ENCODE results near the gene FAM168B. TPM values are rescaled to one million over a fixed set of nuclear protein-coding genes. Genes with fewer than 3 reads are reported as not detected.

The FAM168B gene
- total RNA-seq, 4 donors from 2014 or later: 77.7 to 88.7 (median 79.8) TPM

DNA sequence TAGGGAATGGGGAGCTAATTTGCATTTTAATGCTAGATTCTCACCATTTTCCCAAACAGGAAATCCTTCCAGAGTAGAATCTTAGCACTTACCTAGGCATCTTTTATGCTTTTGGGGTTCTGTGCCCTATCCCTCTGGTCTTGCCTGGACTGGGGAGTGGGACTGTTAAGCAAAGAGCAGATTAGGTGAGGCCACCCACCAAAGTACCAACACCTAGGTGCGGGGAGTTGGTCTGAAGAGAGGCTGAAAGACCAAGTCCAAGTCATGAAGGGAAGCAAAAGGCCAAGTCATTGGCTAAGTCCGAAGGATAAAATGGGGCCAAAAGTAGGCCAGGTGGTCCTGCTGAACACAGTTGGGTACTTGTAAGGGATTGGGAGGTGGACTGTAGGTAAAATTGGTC, 86.7 kb downstream of the FAM168B start:
- intact Hi-C loops (cut with DNase I): no loop called here
- no peak for DNase-seq
- Histone ChIP-seq H3K4me1 (no peaks in the 10 kb centered on the region), H3K36me3 (peaks cover 0 to 7% (median 0%) of the 10 kb centered on the region in 3 donors), H3K27me3 (no peaks in the 10 kb centered on the region), H3K9me3 (no peaks in the 10 kb centered on the region), H3K4me3 (no peak overlapping the region), H3K27ac (no peak overlapping the region)
- TF ChIP-seq, protein P1, sequence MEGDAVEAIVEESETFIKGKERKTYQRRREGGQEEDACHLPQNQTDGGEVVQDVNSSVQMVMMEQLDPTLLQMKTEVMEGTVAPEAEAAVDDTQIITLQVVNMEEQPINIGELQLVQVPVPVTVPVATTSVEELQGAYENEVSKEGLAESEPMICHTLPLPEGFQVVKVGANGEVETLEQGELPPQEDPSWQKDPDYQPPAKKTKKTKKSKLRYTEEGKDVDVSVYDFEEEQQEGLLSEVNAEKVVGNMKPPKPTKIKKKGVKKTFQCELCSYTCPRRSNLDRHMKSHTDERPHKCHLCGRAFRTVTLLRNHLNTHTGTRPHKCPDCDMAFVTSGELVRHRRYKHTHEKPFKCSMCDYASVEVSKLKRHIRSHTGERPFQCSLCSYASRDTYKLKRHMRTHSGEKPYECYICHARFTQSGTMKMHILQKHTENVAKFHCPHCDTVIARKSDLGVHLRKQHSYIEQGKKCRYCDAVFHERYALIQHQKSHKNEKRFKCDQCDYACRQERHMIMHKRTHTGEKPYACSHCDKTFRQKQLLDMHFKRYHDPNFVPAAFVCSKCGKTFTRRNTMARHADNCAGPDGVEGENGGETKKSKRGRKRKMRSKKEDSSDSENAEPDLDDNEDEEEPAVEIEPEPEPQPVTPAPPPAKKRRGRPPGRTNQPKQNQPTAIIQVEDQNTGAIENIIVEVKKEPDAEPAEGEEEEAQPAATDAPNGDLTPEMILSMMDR (IDR thresholded peaks at IDR 0.05): no peak
- no peak for TF ChIP-seq POLR2A (IDR thresholded peaks at IDR 0.05)
- WGBS, 2 donors: 86 to 100% methylated on average over 2 of the region's 2 CpGs

DNA sequence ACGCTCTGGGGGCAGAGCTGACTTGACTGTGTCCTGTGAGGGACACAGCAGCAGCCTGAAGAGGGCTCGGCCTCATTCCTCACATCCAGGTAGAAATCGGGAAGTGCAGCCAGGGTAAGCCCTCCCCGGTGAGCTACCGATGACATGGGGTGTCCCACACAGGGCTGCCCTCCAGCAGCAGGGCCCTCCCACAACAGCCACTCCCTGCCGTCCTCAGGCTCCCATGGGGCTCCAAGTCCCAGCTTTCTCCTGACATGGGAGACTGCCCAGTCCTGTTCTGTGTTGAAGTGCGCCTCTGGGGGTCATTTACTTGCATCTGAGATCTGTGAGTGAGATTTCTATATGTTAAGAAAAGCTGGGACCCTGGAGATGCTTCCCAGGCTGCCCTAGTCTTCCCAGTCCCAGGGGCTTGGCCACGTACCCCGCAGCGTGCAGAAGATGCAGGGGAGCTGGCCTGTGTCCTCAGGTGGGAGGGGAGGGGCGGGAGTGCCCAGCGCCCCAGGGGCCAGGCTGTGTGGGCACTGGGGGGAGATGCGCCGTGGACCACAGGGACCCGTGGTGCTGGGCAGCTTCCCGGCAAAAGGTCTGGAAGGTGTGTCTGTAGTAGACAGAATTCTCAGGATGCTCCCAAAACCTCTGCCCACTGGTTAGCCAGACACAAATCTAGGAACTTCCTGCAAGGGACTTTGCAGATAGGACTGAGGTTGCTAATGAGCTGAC, 87.9 kb downstream of the FAM168B start:
- 79 to 89% methylated on average over 3 to 9 of the region's 16 CpGs for WGBS, 2 donors
- Histone ChIP-seq H3K27ac (no peak overlapping the region), H3K27me3 (no peaks in the 10 kb centered on the region), H3K4me3 (no peak overlapping the region), H3K9me3 (no peaks in the 10 kb centered on the region), H3K36me3 (peaks cover 0 to 7% (median 0%) of the 10 kb centered on the region in 3 donors), H3K4me1 (no peaks in the 10 kb centered on the region)
- no peak for DNase-seq
- no peak for TF ChIP-seq POLR2A (IDR thresholded peaks at IDR 0.05)
- TF ChIP-seq, protein P1 (IDR thresholded peaks at IDR 0.05): no peak
- intact Hi-C loops (cut with DNase I): no loop called here

DNA sequence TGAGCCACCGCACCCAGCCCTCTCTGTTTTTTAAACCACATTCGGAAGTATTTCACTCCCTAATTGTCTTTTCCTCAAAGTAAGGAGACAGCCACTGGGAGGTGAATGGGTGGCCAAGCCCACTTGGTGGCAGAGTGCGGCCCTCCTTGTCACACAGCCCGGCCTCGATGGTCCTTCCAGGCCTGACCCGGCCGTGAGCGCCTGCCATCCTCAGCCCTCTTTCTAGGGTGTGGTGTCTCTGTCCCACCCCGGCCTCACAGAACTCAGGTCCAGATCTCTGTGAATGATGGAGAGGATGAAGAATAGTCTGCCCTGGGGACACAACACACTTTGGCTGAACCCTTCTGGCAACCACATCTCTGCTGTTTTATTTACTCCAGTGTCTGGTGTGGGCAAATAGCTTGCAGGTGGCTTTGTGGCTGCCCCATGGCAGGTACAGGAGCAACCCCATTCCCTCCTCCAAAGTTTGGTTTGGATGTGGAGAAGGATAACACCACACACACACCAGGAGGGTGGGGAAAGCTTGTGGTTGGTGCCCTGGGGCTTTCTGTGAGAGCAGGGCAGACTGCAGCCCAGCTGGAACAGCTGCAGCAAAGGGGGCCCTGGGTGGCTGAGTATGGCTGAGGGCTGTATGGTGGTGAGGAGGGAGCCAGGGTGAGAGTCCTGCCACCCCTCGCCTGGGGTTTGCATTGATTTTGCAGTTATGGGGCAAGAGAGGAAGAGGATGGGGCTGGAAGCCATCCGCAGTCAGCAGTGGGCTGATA, 88.6 kb downstream of the FAM168B start:
- Histone ChIP-seq H3K4me1 (no peaks in the 10 kb centered on the region), H3K9me3 (no peaks in the 10 kb centered on the region), H3K27me3 (no peaks in the 10 kb centered on the region), H3K36me3 (peaks cover 0 to 7% (median 0%) of the 10 kb centered on the region in 3 donors), H3K27ac (no peak overlapping the region), H3K4me3 (no peak overlapping the region)
- intact Hi-C loops (cut with DNase I): no loop called here
- TF ChIP-seq, protein P1 (IDR thresholded peaks at IDR 0.05): no peak
- no peak for TF ChIP-seq POLR2A (IDR thresholded peaks at IDR 0.05)
- 89 to 92% methylated on average over 9 to 10 of the region's 11 CpGs for WGBS, 2 donors
- no peak for DNase-seq

DNA sequence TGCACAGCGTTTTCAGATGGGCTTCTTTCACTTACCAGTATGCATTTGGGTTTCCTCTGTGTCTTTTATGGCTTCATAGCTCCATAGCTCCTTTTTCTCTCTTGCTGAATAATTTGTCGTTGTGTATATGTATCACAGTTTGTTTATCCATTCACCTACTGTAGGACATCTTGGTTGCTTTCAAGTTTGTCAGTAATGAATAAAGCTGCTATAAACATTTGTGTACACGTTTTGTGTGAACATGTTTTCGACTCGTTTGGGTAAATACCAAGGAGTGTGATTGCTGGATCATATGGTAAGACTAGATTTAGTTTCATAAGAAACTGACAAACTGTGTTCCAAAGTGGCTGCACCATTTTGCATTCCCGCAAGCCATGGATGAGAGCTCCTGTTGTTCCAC, 94.7 kb downstream of the FAM168B start:
- no peak for TF ChIP-seq POLR2A (IDR thresholded peaks at IDR 0.05)
- TF ChIP-seq, protein P1 (IDR thresholded peaks at IDR 0.05): no peak
- intact Hi-C loops (cut with DNase I): no loop called here
- no peak overlapping the region for H3K4me3 ChIP-seq
- WGBS, 2 donors: 76 to 77% methylated on average over 6 of the region's 6 CpGs
- H3K36me3 ChIP-seq: peaks cover 0 to 15% (median 0%) of the 10 kb centered on the region in 3 donors
- no peak overlapping the region for H3K27ac ChIP-seq
- no peaks in the 10 kb centered on the region for H3K4me1 ChIP-seq
- no peaks in the 10 kb centered on the region for H3K9me3 ChIP-seq
- H3K27me3 ChIP-seq: no peaks in the 10 kb centered on the region
- no peak for DNase-seq

Other genes with a start within 250 kb of the FAM168B start
- 10 to 100 TPM; 36.3 to 75.8 (median 47.4) TPM for gene PLEKHB2, start 11.9 kb upstream of the FAM168B start, total RNA-seq
- gene POTEE, start 116.1 kb upstream of the FAM168B start, total RNA-seq: not detected